MM.1S (cell line): Measurements from ENCODE around the gene ST3GAL3.

Experiments
- DNase-seq: peaks from one replicate; pipeline ENCODE4 v3.0.0-alpha.2; 2015
- H2AFZ ChIP-seq: fragments of 300-600 bp; sonication (generic); 2 replicates; pipeline ENCODE4 v1.6.0; 2016; ENCODE audit warnings: antibody characterized with exemption, low read length
- H3F3A ChIP-seq: fragments of 300-600 bp; sonication (generic); 2 replicates; pipeline ENCODE4 v1.6.1; 2016; ENCODE audit warnings: mild to moderate bottlenecking, antibody characterized with exemption, low read length, moderate library complexity, mixed read lengths; ENCODE audit not compliant: insufficient read depth
- H3K27ac ChIP-seq: fragments of 300-600 bp; sonication (generic); 2 replicates; pipeline ENCODE4 v1.5.1; 2016; ENCODE audit warnings: mild to moderate bottlenecking, low read length
- H3K27me3 ChIP-seq: fragments of 300-600 bp; sonication (generic); replicated peaks from 2 replicates; pipeline ENCODE4 v1.6.0; 2016; ENCODE audit warnings: low read length; ENCODE audit not compliant: insufficient read depth
- H3K36me3 ChIP-seq: fragments of 300-600 bp; sonication (generic); replicated peaks from 2 replicates; pipeline ENCODE4 v1.6.1; 2016; ENCODE audit warnings: mild to moderate bottlenecking, low read length, mixed read lengths; ENCODE audit not compliant: insufficient read depth
- H3K4me1 ChIP-seq: fragments of 300-600 bp; sonication (generic); 2 replicates; pipeline ENCODE4 v1.6.1; 2016; ENCODE audit warnings: low read length, mixed read lengths
- H3K4me2 ChIP-seq: fragments of 300-600 bp; sonication (generic); 2 replicates; pipeline ENCODE4 v1.6.0; 2016; ENCODE audit warnings: low read depth, low read length
- H3K4me3 ChIP-seq: fragments of 300-600 bp; sonication (generic); 2 replicates; pipeline ENCODE4 v1.5.1; 2016; ENCODE audit warnings: low read length, mixed read lengths
- H3K79me2 ChIP-seq: fragments of 300-600 bp; sonication (generic); 2 replicates; pipeline ENCODE4 v1.6.1; 2016; ENCODE audit warnings: mixed run types, low read length, mixed read lengths
- H3K9ac ChIP-seq: fragments of 300-600 bp; sonication (generic); 2 replicates; pipeline ENCODE4 v1.6.1; 2016; ENCODE audit warnings: low read length, mixed read lengths
- H3K9me2 ChIP-seq: fragments of 300-600 bp; sonication (generic); replicated peaks from 2 replicates; pipeline ENCODE4 v1.6.1; 2016; ENCODE audit warnings: mild to moderate bottlenecking, low read length, mixed read lengths; ENCODE audit not compliant: insufficient read depth
- H3K9me3 ChIP-seq: fragments of 300-600 bp; sonication (generic); replicated peaks from 2 replicates; pipeline ENCODE4 v1.6.1; 2016; ENCODE audit warnings: mild to moderate bottlenecking, low read length, mixed read lengths; ENCODE audit not compliant: insufficient read depth
- H4K20me1 ChIP-seq: fragments of 300-600 bp; sonication (generic); 2 replicates; pipeline ENCODE4 v1.6.1; 2016; ENCODE audit warnings: mild to moderate bottlenecking, low read length, moderate library complexity, mixed read lengths; ENCODE audit not compliant: insufficient read depth
- CTCF ChIP-seq: fragments of 300-600 bp; sonication (generic); IDR thresholded peaks from 2 replicates; pipeline ENCODE4 v1.5.1; 2016; ENCODE audit warnings: antibody characterized with exemption, low read length, mixed read lengths
- EZH2 ChIP-seq: fragments of 300-600 bp; sonication (generic); optimal IDR thresholded peaks from 2 replicates; pipeline ENCODE3; 2017; ENCODE audit warnings: low read depth, mild to moderate bottlenecking, antibody characterized with exemption, low read length, mixed read lengths
- EZH2phosphoT487 ChIP-seq: fragments of 300-600 bp; sonication (generic); IDR thresholded peaks from 2 replicates; pipeline ENCODE4 v1.6.1; 2018; ENCODE audit warnings: antibody characterized with exemption, low read length

Gene ST3GAL3

GRCh38 chr1:43934986-43935324 is 227.6 kb downstream of the ST3GAL3 start:
- no peak overlapping the region for H3K9ac ChIP-seq
- peaks cover 5% of the 10 kb centered on the region for H3K4me1 ChIP-seq
- H3K79me2 ChIP-seq, result no peaks in the 10 kb centered on the region
- H3K27me3 ChIP-seq, result no peaks in the 10 kb centered on the region
- no peak overlapping the region for H3K4me3 ChIP-seq
- TF ChIP-seq EZH2phosphoT487 (no peak), EZH2 (no peak), CTCF (no peak)
- peak overlapping the region; percentile 89; the same call in 1 of the 2 replicates for H2AFZ ChIP-seq
- no peak for DNase-seq
- peak overlapping the region; percentile 46; the same call in 1 of the 2 replicates for H3K4me2 ChIP-seq
- H3F3A ChIP-seq, result no peaks in the 10 kb centered on the region
- no peaks in the 10 kb centered on the region for H3K9me2 ChIP-seq
- H3K36me3 ChIP-seq, result no peaks in the 10 kb centered on the region
- no peak overlapping the region for H3K27ac ChIP-seq
- no peaks in the 10 kb centered on the region for H3K9me3 ChIP-seq
- H4K20me1 ChIP-seq, result no peaks in the 10 kb centered on the region

GRCh38 chr1:43935711-43936427 is 228.5 kb downstream of the ST3GAL3 start:
- H2AFZ ChIP-seq, result no peak overlapping the region
- peaks cover 5% of the 10 kb centered on the region for H3K4me1 ChIP-seq
- no peaks in the 10 kb centered on the region for H3K9me2 ChIP-seq
- H3K79me2 ChIP-seq, result no peaks in the 10 kb centered on the region
- no peaks in the 10 kb centered on the region for H3K9me3 ChIP-seq
- no peak overlapping the region for H3K4me3 ChIP-seq
- H3K36me3 ChIP-seq, result no peaks in the 10 kb centered on the region
- TF ChIP-seq EZH2, result no peak
- no peak for TF ChIP-seq EZH2phosphoT487
- TF ChIP-seq CTCF, result no peak
- H3K4me2 ChIP-seq, result no peak overlapping the region
- H3K27me3 ChIP-seq, result no peaks in the 10 kb centered on the region
- H3F3A ChIP-seq, result no peaks in the 10 kb centered on the region
- no peak for DNase-seq
- no peaks in the 10 kb centered on the region for H4K20me1 ChIP-seq
- no peak overlapping the region for H3K9ac ChIP-seq
- H3K27ac ChIP-seq, result no peak overlapping the region

GRCh38 chr1:43936431-43937151 is 229.3 kb downstream of the ST3GAL3 start:
- Histone ChIP-seq H3K79me2 (no peaks in the 10 kb centered on the region), H3F3A (no peaks in the 10 kb centered on the region), H3K4me3 (no peak overlapping the region), H2AFZ (no peak overlapping the region), H3K9me3 (no peaks in the 10 kb centered on the region), H3K9ac (no peak overlapping the region), H3K27ac (no peak overlapping the region), H3K4me2 (no peak overlapping the region), H4K20me1 (no peaks in the 10 kb centered on the region), H3K27me3 (no peaks in the 10 kb centered on the region), H3K9me2 (no peaks in the 10 kb centered on the region), H3K36me3 (no peaks in the 10 kb centered on the region), H3K4me1 (peaks cover 5% of the 10 kb centered on the region)
- TF ChIP-seq EZH2 (no peak), EZH2phosphoT487 (no peak), CTCF (no peak)
- DNase-seq, result no peak
